ENCODE results near the gene ANKRD65. TPM values are rescaled to one million over a fixed set of nuclear protein-coding genes. Genes with fewer than 3 reads are reported as not detected.

Gene ANKRD65
- total RNA-seq, 1 experiment from 2014 or later = not detected

GRCh38 chr1:1399187-1399871 is 21.7 kb downstream of the ANKRD65 start, which contains the start of gene CCNL2:
CCNL2 (minus strand) TSS chr1:1399335; CDS start chr1:1399306, 29 bp downstream.
- DNase-seq (ENCODE audit: low spot score) = peak; percentile 99
- H3K4me1 ChIP-seq (ENCODE audit: insufficient read depth, low read length, poor library complexity, severe bottlenecking) = peaks cover 11% of the 10 kb centered on the region
- peaks cover 63% of the 10 kb centered on the region for H3K36me3 ChIP-seq (ENCODE audit: insufficient read depth, low read length, poor library complexity, severe bottlenecking)
- H3K9me3 ChIP-seq (ENCODE audit: low read depth, low read length, poor library complexity, severe bottlenecking) = no peaks in the 10 kb centered on the region
- no peaks in the 10 kb centered on the region for H3K27me3 ChIP-seq (replicated peaks; ENCODE audit: insufficient read depth, low read depth, low read length, poor library complexity)
- intact Hi-C loops (cut with micrococcal nuclease; ENCODE audit: unreplicated experiment) = no loop called here
- BruUV-seq (replicated peaks) = no TSS peak
- TF ChIP-seq CTCF (conservative IDR thresholded peaks at IDR 0.05; ENCODE audit: low read depth, low read length) = peak; percentile 62
- TF ChIP-seq EZH2 (IDR thresholded peaks at IDR 0.05; ENCODE audit: borderline replicate concordance, low read depth, low read length, poor library complexity, severe bottlenecking) = no peak
- peak within 1 kb of the TSS; percentile 97 for H3K4me3 ChIP-seq (ENCODE audit: low read depth, low read length, poor library complexity, severe bottlenecking)
- ChIA-PET POLR2A (ENCODE audit: low non-redundant PET) (no interaction called here), CTCF (interaction anchor here (0.7 to 1.0 kb wide), 2 partner anchors 11 to 24 kb away, joined by 3 to 4 read pairs; partner anchors contain the start of gene AURKAIP1)
- peak within 1 kb of the TSS; percentile 97 for H3K27ac ChIP-seq (ENCODE audit: low read depth, low read length, poor library complexity, severe bottlenecking)

DNA sequence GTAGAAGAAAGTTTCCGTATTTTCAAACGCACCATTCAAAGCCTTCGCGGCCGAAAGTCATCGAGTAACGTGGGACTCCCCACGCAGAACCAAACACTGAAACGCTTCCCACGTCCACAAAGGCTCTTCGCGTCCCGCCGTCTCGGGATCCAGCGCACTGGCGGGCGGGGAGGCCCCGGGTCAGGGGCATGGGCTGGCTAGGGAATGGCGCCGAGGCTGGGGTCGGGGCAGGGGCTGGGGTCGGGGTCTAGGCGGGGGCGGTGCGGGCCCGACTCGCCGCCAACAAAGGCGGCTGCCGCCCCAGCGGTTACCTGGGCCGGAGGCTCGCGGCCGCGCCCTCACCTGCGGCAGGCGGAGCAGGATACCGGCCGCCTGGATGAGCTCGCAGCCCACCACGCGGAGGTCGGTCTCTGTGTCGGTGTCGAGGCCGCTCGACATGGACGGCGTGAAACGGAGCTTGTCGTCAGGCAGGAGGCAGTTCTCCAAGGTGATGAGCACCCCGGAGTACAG is 22.3 kb downstream of the ANKRD65 start:
- peak overlapping the region; percentile 97 for H3K27ac ChIP-seq (ENCODE audit: low read depth, low read length, poor library complexity, severe bottlenecking)
- intact Hi-C loops (cut with micrococcal nuclease; ENCODE audit: unreplicated experiment) = no loop called here
- POLR2A ChIA-PET (ENCODE audit: low non-redundant PET) = no interaction called here
- TF ChIP-seq CTCF (conservative IDR thresholded peaks at IDR 0.05; ENCODE audit: low read depth, low read length) = no peak
- peaks cover 11% of the 10 kb centered on the region for H3K4me1 ChIP-seq (ENCODE audit: insufficient read depth, low read length, poor library complexity, severe bottlenecking)
- H3K27me3 ChIP-seq (replicated peaks; ENCODE audit: insufficient read depth, low read depth, low read length, poor library complexity) = no peaks in the 10 kb centered on the region
- H3K9me3 ChIP-seq (ENCODE audit: low read depth, low read length, poor library complexity, severe bottlenecking) = no peaks in the 10 kb centered on the region
- H3K36me3 ChIP-seq (ENCODE audit: insufficient read depth, low read length, poor library complexity, severe bottlenecking) = peaks cover 65% of the 10 kb centered on the region
- DNase-seq (ENCODE audit: low spot score) = no peak
- CTCF ChIA-PET = interaction anchor here (0.7 kb wide), 1 partner anchor 10 kb away, joined by 3 read pairs; no protein-coding TSS in a partner anchor
- H3K4me3 ChIP-seq (ENCODE audit: low read depth, low read length, poor library complexity, severe bottlenecking) = peak overlapping the region; percentile 97
- BruUV-seq (replicated peaks) = no TSS peak

GRCh38 chr1:1397839-1398523 is 23.1 kb downstream of the ANKRD65 start:
- Histone ChIP-seq H3K4me3 (ENCODE audit: low read depth, low read length, poor library complexity, severe bottlenecking) (peak overlapping the region; percentile 97), H3K27ac (ENCODE audit: low read depth, low read length, poor library complexity, severe bottlenecking) (peak overlapping the region; percentile 97), H3K27me3 (replicated peaks; ENCODE audit: insufficient read depth, low read depth, low read length, poor library complexity) (no peaks in the 10 kb centered on the region), H3K36me3 (ENCODE audit: insufficient read depth, low read length, poor library complexity, severe bottlenecking) (peaks cover 68% of the 10 kb centered on the region), H3K4me1 (ENCODE audit: insufficient read depth, low read length, poor library complexity, severe bottlenecking) (peaks cover 11% of the 10 kb centered on the region), H3K9me3 (ENCODE audit: low read depth, low read length, poor library complexity, severe bottlenecking) (no peaks in the 10 kb centered on the region)
- intact Hi-C loops (cut with micrococcal nuclease; ENCODE audit: unreplicated experiment) = no loop called here
- DNase-seq (ENCODE audit: low spot score) = no peak
- ChIA-PET CTCF (no interaction called here), POLR2A (ENCODE audit: low non-redundant PET) (no interaction called here)
- BruUV-seq (replicated peaks) = TSS peak; percentile 64
- TF ChIP-seq CTCF (conservative IDR thresholded peaks at IDR 0.05; ENCODE audit: low read depth, low read length) (no peak), EZH2 (IDR thresholded peaks at IDR 0.05; ENCODE audit: borderline replicate concordance, low read depth, low read length, poor library complexity, severe bottlenecking) (no peak)
